Effector CD4-positive, alpha-beta T cell (primary cell): ENCODE data around the gene BUB1.
"Not testable (repeated sequence)": the region's sequence is repeated elsewhere in the genome, so short reads cannot be mapped to it uniquely, and the experiment has no call there.

ENCODE experiments used
- DNase-seq: peaks from one replicate; pipeline ENCODE4 v3.0.0-alpha.2; 2020

BUB1 gene

DNA sequence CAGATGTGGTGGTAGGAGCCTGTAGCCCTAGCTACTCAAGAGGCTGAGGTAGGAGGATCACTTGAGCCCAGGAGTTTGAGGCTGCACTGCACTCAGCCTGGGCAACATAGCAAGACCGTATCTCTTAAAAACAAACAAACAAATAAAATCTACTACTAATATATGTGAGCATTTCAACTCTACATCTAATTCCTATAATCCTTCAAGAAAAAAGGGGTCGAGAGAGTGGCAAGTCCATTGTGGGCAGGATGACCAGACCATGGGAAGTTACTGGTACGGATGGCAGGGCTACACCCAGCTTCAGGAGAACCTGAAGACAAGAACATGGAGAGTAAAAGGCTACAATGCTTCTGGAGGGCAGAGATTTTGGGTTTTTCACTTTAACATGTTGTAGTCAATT lies 24.0 kb downstream of the BUB1 start:
- no peak for DNase-seq

DNA sequence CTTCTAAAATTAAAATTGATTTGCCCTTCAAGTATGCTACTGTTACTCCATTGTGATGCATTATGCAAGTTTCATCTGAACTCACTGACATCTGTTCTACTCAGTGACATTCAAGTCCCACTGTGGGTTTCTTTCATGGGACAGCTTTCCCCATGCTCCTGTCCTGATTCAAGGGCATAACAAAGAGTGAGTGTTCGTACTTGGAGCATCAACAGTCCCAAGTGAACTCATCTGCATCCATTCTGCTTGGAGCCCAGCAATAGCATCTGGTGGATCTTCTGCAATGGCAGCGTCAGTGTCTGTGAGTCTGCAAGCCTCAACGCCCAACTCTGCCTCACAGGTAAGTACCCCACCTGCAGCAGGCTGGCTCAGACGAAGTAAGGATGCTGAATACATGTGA lies 27.5 kb downstream of the BUB1 start:
- no peak for DNase-seq

DNA sequence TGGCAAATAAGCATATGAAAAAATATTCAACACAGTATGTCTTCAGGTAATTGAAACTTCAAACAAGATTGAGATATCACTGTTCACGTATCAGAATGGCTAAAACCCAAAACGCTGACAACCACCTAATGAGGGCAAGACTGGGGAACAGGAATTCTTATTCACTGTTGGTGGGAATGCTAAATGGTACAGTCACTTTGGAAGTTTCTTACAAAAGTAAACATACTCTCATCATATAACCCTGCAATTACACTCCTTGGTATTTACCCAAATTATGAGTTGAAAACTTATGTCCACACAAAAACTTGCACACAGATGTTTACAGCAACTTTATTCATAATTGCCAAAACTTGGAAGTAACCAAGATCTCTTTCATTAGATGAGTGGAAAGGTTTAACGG lies 30.1 kb downstream of the BUB1 start:
- DNase-seq = no peak

DNA sequence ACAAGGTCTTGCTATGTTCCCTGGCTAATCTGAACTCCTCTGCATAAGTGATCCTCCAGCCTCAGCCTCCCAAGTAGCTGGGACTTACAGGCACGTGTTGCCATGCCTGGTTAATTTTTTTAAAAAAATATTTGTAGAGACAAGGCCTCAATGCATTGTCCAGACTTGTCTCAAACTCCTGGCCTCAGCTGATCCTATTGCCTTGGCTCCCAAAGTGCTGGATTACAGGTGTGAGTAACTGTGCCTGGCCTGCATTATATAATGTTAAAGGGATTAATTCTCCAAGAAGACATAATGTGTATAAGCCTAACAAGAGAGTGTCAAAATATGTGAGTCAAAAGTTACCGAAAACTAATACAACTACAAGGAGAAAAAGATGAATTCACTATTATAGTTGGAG lies 32.2 kb downstream of the BUB1 start:
- no peak for DNase-seq

DNA sequence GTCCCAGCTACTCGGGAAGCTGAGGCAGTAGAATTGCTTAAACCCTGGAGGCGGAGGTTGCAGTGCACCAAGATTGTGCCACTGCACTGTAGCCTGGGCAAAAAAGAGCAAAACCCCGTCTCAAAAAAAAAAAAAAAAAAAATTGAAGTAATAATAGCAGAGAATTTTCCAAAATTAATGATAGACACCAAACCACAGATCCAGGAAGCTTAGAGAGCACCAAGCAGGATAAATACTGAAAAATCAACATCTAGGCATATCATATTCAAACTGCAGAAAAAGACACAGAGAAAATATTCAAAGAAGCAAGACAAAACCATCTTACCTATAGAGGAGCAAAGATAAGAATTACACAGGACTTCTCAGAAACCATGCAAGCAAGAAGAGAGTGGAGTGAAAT lies 33.5 kb downstream of the BUB1 start:
- no peak for DNase-seq

DNA sequence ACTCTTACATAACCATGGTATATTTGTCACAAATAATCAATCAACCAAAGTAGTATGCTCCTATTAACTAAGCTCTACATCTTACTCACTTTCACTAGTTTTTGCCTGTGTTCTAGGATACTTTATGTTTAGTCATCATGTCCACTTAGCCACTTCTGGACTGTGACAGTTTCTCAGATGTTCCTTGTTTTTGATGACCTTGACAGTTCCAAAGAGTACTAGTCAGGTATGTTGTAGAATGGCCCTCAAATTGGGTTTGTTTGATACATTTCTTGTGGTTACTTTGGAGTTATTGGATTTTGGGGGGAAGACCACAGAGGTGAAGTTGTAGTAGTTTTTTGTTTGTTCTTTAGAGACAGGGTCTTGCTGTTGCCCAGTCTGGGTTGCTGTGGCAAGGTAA lies 35.5 kb downstream of the BUB1 start:
- DNase-seq = no peak

DNA sequence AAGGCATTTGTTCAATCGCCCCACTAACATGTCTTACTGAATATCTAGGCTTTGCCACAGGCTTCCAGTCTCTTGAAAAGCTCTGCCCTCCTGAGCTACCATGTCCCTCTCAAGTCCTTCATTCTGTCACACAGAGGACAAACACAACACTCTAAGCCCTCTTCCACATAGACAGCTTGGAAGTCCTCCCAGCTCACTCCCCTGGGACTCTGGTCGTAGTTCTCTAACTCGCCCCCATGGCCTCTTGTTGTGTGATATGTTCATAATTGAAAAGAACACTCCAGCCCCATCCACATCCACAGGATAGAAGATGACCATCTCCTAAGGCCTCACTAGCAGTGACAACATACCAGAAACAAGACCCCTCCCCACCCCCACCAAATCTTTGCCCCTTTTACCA lies 37.9 kb downstream of the BUB1 start:
- DNase-seq = no peak

DNA sequence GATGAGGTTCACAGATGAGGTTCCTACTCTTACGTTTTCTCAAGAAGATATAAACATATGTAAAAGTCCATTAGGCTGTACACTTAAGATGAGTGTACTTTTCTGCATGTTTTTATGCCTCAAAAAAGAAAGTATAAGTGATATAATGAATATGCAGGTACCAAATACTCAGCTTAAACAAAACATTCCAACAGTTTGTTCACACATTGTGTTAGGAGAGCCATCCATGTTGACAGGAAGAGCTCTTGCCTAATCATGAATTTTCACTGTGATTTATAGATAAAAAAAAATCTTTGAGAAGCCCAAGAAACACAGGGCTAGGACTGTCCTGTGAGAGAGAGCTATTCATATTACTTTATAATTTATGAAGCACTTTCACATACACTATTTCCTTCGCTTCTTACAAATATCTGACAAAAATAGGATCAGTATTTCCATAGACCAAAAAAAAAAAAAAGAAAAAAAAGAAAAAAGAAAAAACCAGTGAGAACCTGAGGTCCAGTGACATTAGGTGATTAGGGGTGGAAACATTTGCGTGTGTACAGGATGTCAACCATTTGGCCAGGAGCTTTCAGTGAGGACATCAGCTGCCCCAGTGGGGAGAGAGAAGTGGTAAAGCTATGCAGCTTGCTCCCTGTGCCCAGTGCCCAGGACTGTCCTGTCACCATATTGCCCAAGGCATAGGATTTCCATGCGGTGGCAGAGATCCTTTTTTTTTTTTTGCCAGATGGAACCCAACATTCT lies 38.7 kb downstream of the BUB1 start:
- no peak for DNase-seq

DNA sequence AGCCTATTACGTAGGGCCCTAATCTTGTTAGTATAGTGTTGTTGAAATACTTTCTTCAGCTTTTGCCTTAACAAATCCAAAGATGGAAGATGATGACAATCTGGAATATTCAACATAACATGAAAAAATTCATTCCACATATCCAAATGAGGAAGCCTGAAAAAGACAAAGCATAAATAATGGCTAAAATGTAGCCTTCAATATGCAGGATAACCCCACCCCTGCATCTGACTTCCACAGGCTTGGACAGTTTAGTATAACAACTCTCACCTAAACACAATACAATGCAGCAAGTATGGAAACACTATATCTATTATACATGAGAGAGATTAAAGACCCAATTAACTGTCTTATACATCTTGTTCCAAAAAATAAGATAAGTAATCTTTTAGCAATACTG lies 39.9 kb downstream of the BUB1 start:
- DNase-seq = no peak

DNA sequence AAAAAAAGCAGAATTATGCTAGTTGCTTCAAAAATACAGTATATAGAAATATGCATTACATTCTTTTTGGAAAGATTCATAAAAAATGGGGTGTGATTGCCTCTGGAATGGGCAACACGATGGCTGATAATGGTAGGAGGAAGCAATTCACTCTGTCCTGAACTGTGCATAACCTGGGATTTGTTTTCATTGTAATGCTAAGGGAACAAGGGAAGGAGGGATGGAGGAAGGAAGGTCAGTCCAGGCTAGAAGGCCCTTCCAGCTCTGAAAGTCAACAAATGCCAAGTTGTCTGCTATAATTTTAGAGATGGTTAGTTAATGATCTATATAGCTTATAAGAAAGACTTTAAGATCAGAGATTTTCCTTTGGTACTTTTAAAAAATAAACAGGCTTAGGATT lies 40.8 kb downstream of the BUB1 start:
- no peak for DNase-seq

DNA sequence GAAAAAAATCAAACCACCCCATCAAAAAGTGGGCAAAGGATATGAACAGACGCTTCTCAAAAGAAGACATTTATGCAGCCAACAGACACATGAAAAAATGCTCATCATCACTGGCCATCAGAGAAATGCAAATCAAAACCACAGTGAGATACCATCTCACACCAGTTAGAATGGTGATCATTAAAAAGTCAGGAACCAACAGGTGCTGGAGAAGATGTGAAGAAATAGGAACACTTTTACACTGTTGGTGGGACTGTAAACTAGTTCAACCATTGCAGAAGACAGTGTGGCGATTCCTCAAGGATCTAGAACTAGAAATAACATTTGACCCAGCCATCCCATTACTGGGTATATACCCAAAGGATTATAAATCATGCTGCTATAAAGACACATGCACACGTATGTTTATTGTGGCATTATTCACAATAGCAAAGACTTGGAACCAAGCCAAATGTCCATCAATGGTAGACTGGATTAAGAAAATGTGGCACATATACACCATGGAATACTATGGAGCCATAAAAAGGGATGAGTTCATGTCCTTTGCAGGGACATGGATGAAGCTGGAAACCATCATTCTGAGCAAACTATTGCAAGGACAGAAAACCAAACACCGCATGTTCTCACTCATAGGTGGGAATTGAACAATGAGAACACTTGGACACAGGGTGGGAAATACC lies 41.8 kb downstream of the BUB1 start:
- not testable (repeated sequence) for DNase-seq

DNA sequence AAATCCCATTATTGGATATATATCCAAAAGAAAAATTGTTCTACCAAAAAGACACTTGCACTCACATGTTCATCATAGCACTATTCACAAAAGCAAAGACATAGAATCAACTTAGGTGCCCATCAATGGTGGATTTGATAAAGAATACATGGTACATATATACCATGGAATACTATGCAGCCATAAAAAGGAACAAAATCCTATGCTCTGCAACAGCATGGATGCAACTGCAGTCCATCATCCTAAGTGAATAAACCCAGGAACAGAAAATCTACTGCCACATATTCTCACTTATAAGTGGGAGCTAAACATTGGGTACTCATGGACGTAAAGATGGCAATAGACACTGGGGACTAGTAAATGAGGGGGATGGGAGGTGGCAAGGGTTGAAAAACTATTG lies 50.5 kb downstream of the BUB1 start:
- not testable (repeated sequence) for DNase-seq

DNA sequence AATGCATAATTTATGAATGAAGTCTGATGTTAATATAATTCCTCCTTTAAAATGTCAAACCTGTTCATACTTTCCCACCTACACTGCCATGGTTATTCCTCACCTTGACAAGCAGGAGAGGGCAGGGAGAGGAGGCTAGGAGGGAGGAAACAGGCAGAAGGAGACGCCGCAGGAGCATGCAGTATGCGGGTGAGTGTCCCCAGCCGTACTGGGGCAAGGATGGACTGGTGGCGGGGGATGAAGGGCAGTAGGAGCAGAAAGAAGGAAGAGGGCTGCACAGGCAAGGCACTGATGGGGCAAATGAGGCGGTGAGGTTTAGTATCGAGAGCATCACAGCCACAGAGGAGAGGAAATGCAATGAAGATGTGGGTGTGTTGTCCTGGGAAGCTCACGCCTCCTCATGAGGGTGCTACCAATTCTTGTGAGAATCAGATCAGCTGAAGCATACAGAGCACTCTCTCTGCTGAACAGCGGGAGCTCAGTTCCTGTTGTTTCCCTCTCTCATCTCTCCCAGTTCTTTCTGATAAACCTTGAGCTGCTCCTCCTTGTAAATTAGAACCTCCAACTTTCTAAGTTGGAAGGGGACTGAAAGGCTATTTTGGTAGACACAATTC lies 58.4 kb downstream of the BUB1 start:
- DNase-seq = not testable (repeated sequence)

DNA sequence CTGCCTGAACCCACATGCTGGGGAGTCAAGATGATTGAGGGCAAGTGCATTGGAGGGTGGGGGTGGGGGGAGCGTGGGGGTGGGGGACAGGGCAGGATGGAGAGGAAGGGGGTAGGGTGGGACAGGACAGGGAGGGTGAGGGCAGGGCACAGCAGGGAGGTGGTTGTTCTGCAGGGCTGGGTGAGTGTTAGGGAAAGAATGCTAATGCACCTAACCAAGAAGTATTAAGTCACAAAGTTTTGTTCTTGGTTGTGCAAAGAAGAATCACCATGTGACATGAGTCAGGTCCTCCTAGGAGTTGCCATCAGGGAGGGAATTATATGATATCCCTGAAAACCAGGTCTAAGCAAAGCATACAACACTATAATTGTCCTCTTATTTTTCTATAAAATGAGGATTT lies 63.9 kb downstream of the BUB1 start:
- DNase-seq = not testable (repeated sequence)

DNA sequence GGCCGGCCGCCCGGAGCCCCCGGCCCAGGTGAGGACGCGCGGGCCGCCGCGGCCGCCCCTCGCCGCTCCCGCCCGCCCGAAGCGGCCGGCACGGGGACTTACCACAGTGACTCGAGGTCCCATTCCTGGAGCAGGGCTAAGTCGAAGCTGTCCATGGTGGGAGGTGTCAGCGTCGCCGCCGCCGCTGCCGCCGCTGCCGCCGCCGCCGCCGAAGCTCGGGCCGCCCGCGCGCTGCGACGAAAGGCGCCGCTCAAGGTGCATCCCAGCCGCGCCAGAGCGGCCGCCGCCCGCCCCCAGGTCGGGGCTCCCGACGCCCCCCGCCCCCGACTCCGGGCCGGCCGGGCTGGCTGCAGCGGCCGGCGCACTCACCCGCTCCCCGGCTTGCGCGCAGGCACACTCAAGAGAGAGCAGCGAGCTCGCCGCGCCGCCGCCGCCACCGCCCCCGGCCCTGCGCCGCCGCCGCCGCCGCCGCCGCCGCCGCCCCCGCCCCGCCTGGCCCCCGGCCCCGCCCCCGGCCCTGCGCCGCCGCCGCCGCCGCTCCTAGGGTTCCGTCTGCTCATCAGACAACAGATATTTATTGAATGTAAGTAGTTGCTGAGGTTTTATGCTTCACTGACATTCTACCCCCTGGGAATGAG lies 67.1 kb downstream of the BUB1 start:
- peak; percentile 3 for DNase-seq

DNA sequence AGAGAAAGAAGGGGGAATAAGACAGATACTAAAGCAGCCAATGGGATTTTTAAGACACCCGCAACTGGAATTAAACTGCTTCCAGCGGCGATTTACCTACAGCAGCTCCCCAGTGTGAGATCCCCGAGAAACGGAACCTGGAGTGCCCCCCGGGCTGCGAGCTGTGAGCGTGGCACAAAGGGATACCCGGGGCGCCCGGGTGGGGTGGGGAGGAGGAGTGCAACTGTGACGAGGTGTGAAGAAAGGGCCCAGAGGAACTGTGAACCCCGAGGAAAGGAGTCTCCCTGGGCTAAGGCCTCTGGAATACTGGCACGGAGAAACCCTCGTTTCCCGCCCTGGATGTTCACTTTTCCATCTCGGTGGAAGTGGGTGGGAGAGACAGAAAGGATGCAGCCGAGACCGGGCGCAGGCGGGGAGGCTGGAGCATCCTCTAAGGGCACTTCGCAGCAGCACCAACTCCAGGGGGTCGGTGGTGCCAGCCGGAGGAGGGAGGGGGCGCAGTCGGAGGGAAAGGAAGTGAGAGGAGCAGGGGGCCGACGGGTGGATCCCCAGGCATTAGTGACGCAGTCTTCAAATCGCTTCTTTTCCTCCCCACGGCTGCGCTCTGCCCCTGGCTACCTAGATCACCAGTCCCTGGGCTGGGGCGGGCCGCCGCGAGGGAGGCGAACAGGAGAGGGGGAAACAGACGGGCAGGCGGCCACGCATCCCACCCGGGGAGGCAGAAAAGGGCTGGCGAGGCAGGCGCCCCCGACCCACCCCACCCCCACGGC lies 67.8 kb downstream of the BUB1 start:
- DNase-seq = not testable (repeated sequence)

DNA sequence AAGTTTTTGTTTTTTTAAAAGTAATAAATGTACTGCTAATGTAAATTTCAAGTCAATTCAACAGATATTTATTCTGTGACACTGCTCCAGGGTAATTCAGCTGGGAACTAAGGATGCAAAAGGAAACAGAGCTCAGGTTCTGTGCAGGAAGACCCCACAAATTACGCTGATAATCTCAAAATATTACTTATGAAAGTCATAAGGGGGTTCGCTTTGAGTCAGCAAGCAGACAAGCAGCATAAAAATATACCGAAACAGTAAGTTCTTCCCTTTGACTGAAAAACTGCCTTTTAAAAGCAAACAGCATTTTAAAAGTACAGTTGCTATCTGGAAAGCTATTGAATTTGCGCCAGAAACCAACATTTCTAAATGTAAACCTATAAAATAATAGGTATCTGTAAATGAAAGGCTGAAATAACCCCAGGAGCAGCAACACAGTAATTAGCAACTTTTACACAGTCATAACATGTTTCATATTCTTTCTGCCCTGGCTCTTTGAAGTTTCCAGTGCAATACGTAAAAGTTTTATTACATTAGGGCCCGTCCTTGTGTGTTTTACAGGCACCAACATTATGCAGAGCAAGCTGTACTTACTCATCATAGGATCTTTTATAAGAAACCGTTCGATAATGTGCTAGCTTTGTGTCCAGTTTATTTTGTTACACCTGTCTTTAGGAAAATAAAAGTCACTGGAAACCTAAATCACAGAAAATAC lies 68.9 kb downstream of the BUB1 start:
- not testable (repeated sequence) for DNase-seq

DNA sequence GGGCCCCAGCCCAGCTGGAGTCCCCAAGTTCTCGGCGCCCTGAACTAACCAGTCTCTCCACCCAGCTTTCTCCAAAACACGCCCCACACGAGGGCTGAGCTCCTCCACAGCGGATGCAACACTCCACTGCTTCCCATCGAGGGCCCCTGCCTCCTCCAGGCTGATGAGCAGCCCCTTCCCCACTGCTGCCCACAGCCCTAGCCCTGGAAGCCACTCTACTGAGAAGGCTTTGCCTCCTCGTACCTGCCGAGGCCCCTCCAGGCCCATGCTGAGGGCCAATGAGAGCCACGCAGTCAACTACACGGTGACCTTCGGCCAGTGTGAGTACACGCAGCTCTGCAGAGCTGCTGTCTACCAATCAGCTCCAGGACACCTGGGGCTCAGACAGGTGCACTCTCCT lies 72.8 kb downstream of the BUB1 start:
- DNase-seq = not testable (repeated sequence)

DNA sequence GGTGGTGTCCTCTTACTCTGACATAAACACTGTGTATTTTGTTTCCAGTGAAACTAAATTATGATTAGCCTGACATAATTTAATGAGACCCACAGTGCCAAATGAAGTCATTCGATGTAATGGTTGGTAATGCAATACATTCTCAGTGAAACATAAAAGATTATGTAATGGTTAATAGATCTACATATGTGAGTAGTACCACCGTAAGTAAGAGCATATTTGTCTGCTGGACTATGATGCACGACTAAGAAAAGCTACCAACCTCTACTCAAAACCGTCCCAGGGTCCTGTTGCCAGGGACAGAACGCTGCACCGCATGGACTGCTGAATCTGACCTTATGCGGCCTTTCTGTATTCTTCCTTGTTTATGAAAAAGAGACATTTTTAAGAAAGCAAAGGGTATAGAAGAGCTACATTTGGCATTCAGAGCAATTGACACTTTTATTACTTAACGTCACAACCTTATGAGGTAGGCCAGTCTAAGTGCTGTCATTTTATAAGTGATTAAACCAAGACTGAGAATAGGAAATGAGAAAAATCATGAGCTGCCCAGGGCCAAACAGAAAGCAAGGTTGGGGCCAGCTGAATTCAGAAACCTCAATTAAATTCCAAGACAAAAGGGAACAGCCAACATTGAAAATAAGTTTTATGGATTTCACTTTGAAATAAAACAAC lies 73.8 kb downstream of the BUB1 start:
- not testable (repeated sequence) for DNase-seq

DNA sequence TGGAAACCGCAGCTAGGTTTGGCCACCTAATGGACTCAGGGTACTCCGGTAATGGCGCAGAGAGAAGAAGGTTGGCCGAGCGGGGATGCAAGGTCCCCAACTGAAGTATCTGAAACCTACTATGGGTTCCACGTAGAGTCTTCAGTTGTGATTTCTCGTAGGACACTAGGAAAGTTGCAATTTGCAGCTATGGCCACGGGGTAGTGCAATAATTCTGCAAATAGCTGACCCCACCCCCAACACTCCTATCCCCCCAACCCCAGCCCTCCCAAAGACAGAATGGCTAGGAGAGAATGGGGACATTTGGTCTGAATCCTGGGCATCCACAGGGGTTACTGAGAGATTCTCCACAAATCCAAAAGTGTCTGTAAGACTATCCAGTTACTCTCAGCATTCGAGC lies 75.7 kb downstream of the BUB1 start:
- not testable (repeated sequence) for DNase-seq

DNA sequence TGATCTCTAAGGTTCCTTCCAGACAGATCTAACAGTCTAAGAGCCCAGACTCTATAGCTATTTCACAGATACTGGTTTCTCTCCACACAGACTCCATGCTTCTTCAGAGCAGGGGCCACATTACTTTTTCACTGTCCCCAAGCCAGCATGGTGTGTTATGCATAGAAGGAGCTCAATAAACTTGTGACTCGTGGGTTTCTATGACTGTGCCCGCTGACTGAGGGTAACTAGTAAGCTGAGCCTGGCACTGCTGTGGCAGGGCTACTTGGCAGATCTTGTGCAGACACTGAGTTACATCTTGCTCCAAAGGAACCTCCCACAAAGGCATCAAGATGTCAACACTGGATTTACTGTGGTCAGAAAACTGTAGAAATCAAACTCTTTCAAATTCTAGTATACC lies 85.9 kb downstream of the BUB1 start:
- not testable (repeated sequence) for DNase-seq
